Measurements from ENCODE around the gene ADCYAP1R1. TPM values are rescaled to one million over a fixed set of nuclear protein-coding genes. Genes with fewer than 3 reads are reported as not detected.

ADCYAP1R1 gene
- total RNA-seq, 1 donor from 2014 or later: not detected

DNA sequence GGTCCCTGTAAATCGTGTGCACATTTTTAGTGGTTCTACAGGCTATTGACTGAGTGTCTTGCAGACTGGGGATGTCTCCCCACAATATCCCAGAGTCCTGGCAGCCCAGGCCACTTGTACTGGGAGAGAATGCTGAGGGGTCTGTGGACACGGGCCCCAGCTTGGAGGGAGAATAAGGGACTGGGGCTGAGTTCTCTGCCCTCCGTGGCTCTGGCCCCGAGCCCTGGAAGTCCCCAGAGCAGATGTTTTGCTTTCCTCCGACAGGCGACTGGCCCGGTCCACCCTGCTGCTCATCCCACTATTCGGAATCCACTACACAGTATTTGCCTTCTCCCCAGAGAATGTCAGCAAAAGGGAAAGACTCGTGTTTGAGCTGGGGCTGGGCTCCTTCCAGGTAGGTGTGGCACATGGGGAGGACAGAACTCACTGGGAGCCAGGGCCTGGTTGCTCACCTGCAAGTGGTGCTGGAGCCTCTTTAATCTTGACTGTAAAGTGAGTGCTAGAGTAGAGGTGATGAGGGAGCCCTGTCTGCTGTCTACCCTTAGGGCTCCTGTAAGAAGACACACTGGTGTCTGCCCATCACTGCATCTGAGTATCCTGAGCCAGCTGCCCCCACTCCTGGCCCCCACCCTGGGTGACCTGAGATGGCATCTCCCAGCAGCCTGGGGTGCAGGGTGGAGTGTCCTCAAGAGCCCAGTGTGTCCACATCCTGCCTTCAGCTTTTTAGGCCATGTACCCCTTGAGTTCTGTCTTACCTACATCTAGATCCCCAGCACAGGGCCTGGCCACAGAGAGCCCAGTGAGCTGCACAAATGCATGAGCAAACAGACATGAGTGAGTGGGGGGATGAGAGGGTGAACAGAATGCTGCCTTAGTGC lies 51.1 kb downstream of the ADCYAP1R1 start:
- Mint-ChIP-seq H3K27ac (no peak overlapping the region), H3K4me3 (no peak overlapping the region), H3K4me1 (no peaks in the 10 kb centered on the region), H3K9me3 (no peaks in the 10 kb centered on the region), H3K27me3 (no peaks in the 10 kb centered on the region), H3K36me3 (ENCODE audit: low read depth) (no peaks in the 10 kb centered on the region)
- intact Hi-C loops (cut with micrococcal nuclease): no loop called here
- no peak for DNase-seq
- ChIA-PET POLR2A (no interaction called here), CTCF (interaction anchor here (1.5 kb wide), 1 partner anchor 20 kb away, joined by 3 read pairs; no protein-coding TSS in a partner anchor)
- no peak for ATAC-seq (ENCODE audit: low read depth)
- TF ChIP-seq, protein P1, sequence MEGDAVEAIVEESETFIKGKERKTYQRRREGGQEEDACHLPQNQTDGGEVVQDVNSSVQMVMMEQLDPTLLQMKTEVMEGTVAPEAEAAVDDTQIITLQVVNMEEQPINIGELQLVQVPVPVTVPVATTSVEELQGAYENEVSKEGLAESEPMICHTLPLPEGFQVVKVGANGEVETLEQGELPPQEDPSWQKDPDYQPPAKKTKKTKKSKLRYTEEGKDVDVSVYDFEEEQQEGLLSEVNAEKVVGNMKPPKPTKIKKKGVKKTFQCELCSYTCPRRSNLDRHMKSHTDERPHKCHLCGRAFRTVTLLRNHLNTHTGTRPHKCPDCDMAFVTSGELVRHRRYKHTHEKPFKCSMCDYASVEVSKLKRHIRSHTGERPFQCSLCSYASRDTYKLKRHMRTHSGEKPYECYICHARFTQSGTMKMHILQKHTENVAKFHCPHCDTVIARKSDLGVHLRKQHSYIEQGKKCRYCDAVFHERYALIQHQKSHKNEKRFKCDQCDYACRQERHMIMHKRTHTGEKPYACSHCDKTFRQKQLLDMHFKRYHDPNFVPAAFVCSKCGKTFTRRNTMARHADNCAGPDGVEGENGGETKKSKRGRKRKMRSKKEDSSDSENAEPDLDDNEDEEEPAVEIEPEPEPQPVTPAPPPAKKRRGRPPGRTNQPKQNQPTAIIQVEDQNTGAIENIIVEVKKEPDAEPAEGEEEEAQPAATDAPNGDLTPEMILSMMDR (IDR thresholded peaks at IDR 0.05): no peak

DNA sequence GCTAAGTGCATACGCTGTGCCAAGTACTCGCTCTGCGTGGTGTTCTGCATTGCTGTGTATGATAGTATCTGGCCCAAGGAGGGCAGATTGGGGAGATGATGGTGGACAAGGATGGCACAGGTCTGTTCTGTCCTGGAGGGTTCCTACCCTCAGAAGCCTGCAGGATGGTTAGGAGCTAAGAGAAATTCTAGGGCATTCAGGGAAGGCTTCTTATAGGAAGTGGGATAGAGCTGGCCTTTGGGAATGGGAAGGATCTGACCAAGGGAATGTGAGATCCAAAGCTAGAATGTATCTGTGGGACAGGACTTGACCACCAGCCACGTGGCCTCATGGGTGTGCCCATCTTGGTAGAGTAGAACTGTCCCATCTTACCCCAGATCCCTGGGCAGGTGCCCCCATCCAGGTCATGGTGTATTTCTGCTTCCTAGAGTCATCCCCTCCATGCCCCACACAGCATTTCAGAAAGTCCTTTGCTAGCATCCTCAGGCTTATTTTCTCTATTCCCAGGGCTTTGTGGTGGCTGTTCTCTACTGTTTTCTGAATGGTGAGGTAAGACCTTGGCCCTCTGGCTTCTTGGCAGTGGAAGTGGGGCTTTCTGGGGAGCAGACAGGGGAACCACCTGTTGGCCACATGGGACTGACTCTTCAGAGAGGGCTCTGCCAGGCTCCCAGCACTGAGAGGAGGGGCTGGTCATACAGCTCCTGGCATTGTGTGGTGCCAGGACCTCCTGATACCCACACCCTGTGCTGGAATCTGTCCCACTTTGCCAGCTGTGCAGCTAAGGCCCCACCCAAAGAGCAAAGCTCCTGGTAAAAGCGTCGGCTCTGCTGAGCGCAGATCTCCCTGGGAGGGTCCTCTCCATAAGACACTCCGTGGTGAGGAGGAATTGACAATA lies 52.5 kb downstream of the ADCYAP1R1 start:
- intact Hi-C loops (cut with micrococcal nuclease): no loop called here
- ChIA-PET CTCF (interaction anchor here (1.5 kb wide), 1 partner anchor 18 kb away, joined by 3 read pairs; no protein-coding TSS in a partner anchor), POLR2A (no interaction called here)
- no peak overlapping the region for H3K4me3 Mint-ChIP-seq
- H3K4me1 Mint-ChIP-seq: no peaks in the 10 kb centered on the region
- TF ChIP-seq, protein P1 (IDR thresholded peaks at IDR 0.05): no peak
- H3K27me3 Mint-ChIP-seq: no peaks in the 10 kb centered on the region
- H3K27ac Mint-ChIP-seq: no peak overlapping the region
- DNase-seq (no peak), ATAC-seq (ENCODE audit: low read depth) (no peak)
- no peaks in the 10 kb centered on the region for H3K9me3 Mint-ChIP-seq
- H3K36me3 Mint-ChIP-seq (ENCODE audit: low read depth): no peaks in the 10 kb centered on the region

GRCh38 chr7:31105256-31105950 lies 53.3 kb downstream of the ADCYAP1R1 start:
- ChIA-PET POLR2A (no interaction called here), CTCF (no interaction called here)
- H3K4me1 Mint-ChIP-seq: no peaks in the 10 kb centered on the region
- intact Hi-C loops (cut with micrococcal nuclease): no loop called here
- ATAC-seq (ENCODE audit: low read depth) (no peak), DNase-seq (no peak)
- TF ChIP-seq, protein P1 (IDR thresholded peaks at IDR 0.05): no peak
- no peaks in the 10 kb centered on the region for H3K36me3 Mint-ChIP-seq (ENCODE audit: low read depth)
- no peak overlapping the region for H3K27ac Mint-ChIP-seq
- no peak overlapping the region for H3K4me3 Mint-ChIP-seq
- no peaks in the 10 kb centered on the region for H3K9me3 Mint-ChIP-seq
- no peaks in the 10 kb centered on the region for H3K27me3 Mint-ChIP-seq

DNA sequence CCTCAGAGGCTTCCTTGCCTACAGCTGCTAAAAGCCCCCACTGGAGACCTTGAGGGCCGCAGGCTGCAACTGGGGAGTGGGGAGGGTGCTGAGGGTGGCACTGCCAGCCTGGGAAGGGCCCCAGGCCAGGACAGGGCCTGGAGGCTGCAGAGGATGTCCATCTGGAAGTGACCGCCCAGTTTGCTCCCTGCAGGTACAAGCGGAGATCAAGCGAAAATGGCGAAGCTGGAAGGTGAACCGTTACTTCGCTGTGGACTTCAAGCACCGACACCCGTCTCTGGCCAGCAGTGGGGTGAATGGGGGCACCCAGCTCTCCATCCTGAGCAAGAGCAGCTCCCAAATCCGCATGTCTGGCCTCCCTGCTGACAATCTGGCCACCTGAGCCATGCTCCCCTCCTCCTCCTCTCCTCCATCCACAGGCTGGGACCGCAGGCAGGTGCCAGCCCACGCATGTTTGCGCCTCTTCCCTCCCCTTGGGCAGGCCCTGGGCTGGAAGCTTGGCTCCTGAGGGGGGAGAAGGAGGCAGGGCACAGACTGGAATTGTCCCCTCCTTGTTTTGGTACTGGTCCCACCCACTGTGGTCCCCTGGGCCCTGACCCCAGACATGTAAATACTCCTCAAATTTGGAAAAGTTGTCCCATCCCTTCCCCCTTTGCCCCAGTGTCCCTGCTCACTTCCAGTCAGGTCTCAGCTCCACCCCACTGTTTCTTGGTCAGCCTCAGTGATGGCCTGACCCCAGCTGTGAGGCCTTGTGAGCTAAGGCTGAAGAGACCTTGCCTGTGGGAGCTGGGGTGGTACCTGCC lies 54.4 kb downstream of the ADCYAP1R1 start:
- ChIA-PET POLR2A (no interaction called here), CTCF (no interaction called here)
- H3K27ac Mint-ChIP-seq: no peak overlapping the region
- H3K36me3 Mint-ChIP-seq (ENCODE audit: low read depth): no peaks in the 10 kb centered on the region
- H3K4me1 Mint-ChIP-seq: no peaks in the 10 kb centered on the region
- no peaks in the 10 kb centered on the region for H3K9me3 Mint-ChIP-seq
- TF ChIP-seq, protein P1 (IDR thresholded peaks at IDR 0.05): no peak
- DNase-seq: no peak
- no peak for ATAC-seq (ENCODE audit: low read depth)
- no peaks in the 10 kb centered on the region for H3K27me3 Mint-ChIP-seq
- H3K4me3 Mint-ChIP-seq: no peak overlapping the region
- intact Hi-C loops (cut with micrococcal nuclease): no loop called here
